ENCODE measurements around the gene AP4E1.
"Not testable (repeated sequence)": the region's sequence is repeated elsewhere in the genome, so short reads cannot be mapped to it uniquely, and the experiment has no call there.

Gene AP4E1

GRCh38 chr15:50945725-50946124, 37.2 kb downstream of the AP4E1 start:
- no peak for DNase-seq (ENCODE audit: low read depth in 2 of 2)

DNA sequence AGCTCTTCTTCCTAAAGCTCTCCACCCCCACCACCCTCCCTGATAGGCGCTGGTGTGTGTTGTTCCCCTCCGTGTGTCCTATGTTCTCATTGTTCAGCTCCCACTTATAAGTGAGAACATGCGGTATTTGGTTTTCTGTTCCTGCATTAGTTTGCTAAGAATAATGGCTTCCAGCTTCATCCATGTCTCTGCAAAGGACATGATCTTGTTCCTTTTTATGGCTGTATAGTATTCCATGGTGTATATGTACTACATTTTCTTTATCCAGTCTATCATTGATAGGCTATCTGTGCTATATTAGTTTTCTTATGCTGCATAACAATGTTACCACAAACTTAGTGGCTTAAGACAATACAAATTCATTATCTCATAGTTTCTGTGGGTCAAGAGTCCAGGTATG, 42.3 kb downstream of the AP4E1 start:
- not testable (repeated sequence) for DNase-seq (ENCODE audit: low read depth in 2 of 2)

- no peak for DNase-seq (ENCODE audit: low read depth in 2 of 2)
These were observed 44.8 kb downstream of the AP4E1 start for GRCh38 chr15:50953302-50953701.

DNA sequence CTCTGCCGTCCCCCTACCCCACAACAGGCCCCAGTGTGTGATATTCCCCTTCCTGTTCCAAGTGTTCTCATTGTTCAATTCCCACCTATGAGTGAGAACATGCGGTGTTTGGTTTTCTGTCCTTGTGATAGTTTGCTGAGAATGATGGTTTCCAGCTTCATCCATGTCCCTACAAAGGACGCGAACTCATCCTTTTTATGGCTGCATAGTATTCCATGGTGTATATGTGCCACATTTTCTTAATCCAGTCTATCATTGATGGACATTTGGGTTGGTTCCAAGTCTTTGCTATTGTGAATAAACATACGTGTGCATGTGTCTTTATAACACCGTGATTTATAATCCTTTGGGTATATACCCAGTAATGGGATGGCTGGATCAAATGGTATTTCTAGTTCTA, 46.4 kb downstream of the AP4E1 start:
- DNase-seq (ENCODE audit: low read depth in 2 of 2), result not testable (repeated sequence)

DNA sequence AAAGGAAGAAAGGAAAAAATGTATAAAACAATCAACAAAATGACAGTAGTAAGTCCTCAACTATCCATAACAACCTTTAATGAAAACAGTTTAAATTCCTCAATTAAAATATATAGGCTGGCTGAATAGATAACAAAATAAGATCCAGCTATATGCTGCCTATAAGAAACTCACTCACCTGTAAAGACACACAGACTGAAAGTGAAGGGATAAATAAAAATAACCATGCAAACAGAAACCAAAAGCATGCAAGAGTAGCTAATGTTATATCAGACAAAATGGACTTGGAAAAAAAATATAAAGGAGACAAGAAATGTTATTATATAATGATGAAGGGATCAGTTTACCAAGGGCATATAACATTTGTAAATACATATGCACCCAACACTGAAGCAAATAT, 51.2 kb downstream of the AP4E1 start:
- DNase-seq (ENCODE audit: low read depth in 2 of 2), result no peak

GRCh38 chr15:50964075-50964474, 55.6 kb downstream of the AP4E1 start:
- no peak for DNase-seq (ENCODE audit: low read depth in 2 of 2)

DNA sequence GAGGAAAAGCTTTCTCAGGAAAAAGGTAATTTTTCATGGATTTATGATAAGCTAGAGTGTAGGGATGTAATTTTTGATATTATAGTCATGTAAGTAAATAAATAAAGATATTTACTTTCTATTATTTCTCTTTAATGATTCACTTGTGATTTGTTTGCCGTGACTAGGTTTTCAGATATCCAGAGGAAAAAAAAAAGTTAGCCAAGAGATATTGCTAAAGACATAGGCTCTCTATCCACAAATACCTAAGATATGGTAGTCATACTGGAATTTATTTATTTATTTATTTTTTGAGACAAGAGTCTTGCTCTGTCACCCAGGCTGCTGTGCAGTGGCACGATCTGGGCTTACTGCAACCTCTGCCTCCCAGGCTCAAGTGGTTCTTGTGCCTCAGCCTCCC, 59.9 kb downstream of the AP4E1 start:
- no peak for DNase-seq (ENCODE audit: low read depth in 2 of 2)

DNA sequence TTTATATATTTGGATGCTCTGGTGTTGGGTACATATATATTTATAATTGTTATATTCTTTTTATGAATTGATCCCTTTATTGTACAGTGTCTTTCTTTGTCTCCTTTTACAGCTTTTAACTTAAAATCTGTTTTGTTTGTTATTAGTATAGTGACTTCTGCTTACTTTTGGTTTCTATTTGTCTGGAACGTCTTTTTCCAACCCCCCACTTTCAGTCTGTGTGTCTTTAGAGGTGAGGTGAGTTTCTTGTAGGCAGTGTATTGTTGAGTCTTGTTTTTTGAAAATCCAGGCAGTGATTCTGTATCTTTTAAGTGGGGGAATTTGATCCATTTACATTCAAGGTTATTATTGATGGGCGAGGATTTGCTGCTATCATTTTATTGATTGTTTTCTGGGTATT, 62.0 kb downstream of the AP4E1 start:
- no peak for DNase-seq (ENCODE audit: low read depth in 2 of 2)

- no peak for DNase-seq (ENCODE audit: low read depth in 2 of 2)
These were observed 62.6 kb downstream of the AP4E1 start for GRCh38 chr15:50971115-50971514.

- no peak for DNase-seq (ENCODE audit: low read depth in 2 of 2)
These were observed 63.1 kb downstream of the AP4E1 start for GRCh38 chr15:50971542-50971941.

- no peak for DNase-seq (ENCODE audit: low read depth in 2 of 2)
These were observed 65.1 kb downstream of the AP4E1 start for GRCh38 chr15:50973605-50974004.

DNA sequence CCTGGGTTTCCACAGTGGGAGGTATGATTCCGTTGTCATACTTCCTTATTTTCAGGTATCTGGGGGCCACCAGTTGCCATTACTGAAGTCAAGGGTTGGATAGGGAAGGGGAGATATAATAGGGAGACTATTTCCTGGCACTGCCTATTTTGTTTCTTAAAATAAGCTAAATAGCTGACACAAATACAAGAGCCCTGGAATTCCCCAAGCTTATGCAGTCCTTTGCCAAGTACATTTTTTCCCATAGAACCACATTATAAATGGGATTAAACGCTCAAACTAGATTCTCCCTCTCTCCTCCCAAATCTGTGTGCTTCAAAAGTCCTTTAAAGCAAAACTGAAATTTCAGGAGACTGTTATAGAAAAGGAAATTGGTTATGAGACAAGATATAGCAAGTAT, 68.7 kb downstream of the AP4E1 start:
- DNase-seq (ENCODE audit: low read depth in 2 of 2), result no peak

DNA sequence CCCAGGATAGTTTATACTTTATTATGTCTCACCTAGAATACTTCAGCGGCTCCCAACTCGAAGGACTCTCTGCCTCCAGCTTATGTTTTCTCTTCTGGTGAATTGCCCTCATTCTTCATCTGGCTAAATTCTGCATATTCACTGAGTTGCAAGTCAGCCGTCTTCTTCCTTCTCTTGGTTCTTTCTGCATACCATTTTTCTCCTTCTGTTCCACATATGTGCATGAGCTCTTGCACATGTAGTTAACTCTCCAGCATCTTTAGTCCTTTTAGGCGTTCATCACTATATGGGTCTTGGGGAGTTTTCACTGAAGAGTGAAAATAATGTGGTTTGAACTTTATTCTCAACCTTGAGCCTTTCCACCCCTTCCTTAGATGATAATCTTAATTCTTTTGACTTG, 70.1 kb downstream of the AP4E1 start:
- no peak for DNase-seq (ENCODE audit: low read depth in 2 of 2)

DNA sequence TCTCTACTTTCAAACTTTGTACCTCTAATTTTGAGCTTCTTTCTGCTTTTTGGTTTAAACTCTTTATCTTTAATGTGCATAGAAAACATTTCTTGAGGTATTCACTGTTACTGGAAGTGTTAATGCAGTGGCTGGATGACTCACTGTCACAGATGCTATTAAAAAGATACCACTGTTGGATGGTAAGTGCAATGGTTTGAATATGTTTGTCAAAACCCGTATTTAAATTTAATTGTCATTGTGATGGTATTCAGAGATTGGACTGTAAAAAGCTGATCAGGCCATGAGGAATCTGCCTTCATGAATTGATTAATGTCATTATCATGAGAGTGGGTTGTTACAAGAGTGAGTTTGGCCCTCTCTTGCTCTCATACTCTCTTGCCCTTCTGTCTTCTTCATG, 70.6 kb downstream of the AP4E1 start:
- no peak for DNase-seq (ENCODE audit: low read depth in 2 of 2)

GRCh38 chr15:50993598-50993997, 85.1 kb downstream of the AP4E1 start:
- DNase-seq (ENCODE audit: low read depth in 2 of 2), result no peak

DNA sequence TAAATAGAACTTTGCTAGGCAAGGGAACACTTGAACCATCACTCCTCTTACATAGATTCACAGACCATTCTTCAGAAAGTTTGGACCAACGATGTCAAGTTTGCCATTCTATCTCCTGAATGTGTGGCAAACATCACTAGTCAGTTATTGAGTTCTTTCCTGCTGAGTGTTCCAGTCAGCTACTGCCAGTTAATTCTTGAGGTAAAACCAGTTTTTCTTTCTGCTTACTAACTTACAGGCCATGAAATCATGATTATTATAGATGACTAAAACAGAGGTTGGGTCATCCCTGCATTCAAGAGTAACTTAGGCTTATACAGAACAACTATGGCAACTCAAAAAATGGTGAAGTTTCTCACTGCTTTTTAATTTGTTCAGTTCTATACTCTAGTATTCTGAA, 88.2 kb downstream of the AP4E1 start:
- DNase-seq (ENCODE audit: low read depth in 2 of 2), result no peak

- DNase-seq (ENCODE audit: low read depth in 2 of 2), result no peak
These were observed 89.0 kb downstream of the AP4E1 start for GRCh38 chr15:50997371-50998051.

GRCh38 chr15:51004103-51004551, 95.6 kb downstream of the AP4E1 start:
- DNase-seq (ENCODE audit: low read depth in 2 of 2), result no peak

GRCh38 chr15:51006336-51006985, 98.0 kb downstream of the AP4E1 start:
- DNase-seq (ENCODE audit: low read depth in 2 of 2), result no peak

DNA sequence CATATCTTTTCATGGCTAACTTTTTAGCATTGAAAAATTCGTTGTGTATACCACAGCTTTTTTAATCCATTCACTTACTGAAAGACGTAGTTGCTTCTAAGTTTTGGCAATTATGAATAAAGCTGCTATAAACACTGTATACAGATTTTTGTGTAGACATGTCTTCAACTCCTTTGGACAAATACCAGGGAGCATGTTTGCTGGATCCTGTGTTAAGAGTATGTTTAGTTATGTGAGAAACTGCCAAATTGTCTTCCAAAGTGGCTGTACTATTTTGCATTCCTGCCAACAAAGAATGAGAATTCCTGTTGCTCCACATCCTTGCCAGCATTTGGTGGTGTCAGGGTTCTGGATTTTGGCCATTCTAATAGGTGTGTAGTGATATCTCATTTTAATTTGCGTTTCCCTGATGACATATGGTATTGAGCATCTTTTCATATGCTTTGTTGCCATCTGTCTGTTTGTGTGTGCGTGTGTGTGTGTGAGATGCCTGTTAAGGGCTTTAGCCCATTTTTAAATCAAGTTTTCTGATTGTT, 98.7 kb downstream of the AP4E1 start:
- DNase-seq (ENCODE audit: low read depth in 2 of 2), result no peak

DNA sequence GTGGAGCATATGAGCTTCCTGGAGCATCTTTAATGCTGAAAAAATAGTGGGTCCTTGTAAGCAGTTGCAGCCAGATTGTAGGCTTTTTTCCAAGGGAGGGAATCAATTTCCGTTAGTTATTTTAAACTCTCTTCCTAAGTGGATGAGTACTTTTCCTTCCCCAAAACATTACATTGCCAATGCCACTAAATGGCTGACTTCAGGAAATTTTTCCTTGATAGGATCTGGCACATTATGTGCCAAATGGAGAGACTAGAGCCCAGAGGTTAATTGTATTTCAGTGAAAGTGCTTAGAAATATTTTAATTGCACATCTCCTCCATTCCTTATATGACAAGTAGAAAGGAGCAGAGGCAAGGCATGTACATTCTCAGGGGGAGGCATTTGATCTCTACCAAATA, 102.7 kb downstream of the AP4E1 start:
- DNase-seq (ENCODE audit: low read depth in 2 of 2), result no peak

DNA sequence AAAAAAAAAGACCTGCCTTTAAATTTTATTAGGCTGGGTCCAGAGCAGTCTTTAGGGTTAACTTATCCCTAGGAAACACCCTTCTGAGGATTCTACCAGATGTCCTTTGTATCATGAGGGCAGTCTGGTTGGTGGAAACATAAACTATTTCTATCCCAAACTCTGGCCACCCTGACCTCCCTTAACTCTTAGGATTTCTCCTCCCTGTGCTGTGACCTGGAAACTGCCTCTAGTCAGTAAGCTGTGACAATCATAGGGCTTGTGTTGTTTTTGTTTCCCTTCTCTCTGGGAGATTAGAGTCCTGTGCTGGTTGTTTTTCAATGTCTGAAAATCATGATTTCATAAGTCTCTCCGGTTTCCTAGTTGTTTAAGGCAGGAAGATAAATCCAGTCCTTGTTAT, 108.1 kb downstream of the AP4E1 start:
- DNase-seq (ENCODE audit: low read depth in 2 of 2), result no peak

DNA sequence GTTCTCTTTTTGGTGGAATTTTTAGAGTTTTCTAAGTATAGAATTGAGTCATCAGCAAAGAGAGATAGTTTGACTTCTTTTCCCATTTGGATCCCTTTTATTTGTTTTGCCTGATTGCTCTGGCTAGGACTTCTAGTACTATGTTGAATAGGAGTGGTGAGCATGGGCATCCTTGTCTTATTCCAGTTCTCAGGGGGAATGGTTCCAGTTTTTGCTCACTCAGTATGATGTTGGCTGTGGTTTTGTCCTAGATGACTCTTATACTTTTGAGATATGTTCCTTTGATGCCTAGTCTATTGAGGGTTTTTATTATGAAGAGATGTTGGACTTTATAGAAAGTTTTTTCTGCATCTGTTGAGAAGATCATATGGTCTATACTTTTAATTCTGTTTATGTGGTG, 113.7 kb downstream of the AP4E1 start:
- no peak for DNase-seq (ENCODE audit: low read depth in 2 of 2)
